GM10248 (cell line): ENCODE results near the gene NOTCH1.

Experiments used
- CTCF ChIA-PET: fragments of 300-600 bp; sonication (Branson Sonifier 250); formaldehyde crosslinking; extraction: SDS; loops from one replicate; lab custom pipeline; 2021; ENCODE audit warnings: antibody characterized with exemption; lab: Yijun Ruan, JAX
- POLR2A ChIA-PET: fragments of 350-650 bp; sonication (Branson Sonifier 250); formaldehyde crosslinking; extraction: SDS; loops from one replicate; lab custom pipeline; 2020; ENCODE audit warnings: antibody characterized with exemption; lab: Yijun Ruan, JAX
- DNase-seq: peaks from one replicate; pipeline ENCODE4 v3.0.0; 2012; ENCODE audit errors: extremely low spot score
- CTCF ChIP-seq: IDR thresholded peaks from 2 replicates; pipeline ENCODE4 v1.5.1; 2012; ENCODE audit warnings: mild to moderate bottlenecking, low read depth; ENCODE audit errors: extremely low read depth, missing control alignments, control extremely low read depth

Gene NOTCH1

GRCh38 chr9:136509549-136509948, 36.3 kb downstream of the NOTCH1 start:
- ChIA-PET CTCF (interaction anchor here (0.9 to 3.2 kb wide), 2 partner anchors 24 to 134 kb away, joined by 3 to 13 read pairs; no protein-coding TSS in a partner anchor), POLR2A (no interaction called here)
- TF ChIP-seq CTCF, result no peak

GRCh38 chr9:136508729-136509500, 36.9 kb downstream of the NOTCH1 start:
- no peak for TF ChIP-seq CTCF
- no peak for DNase-seq
- ChIA-PET POLR2A (no interaction called here), CTCF (interaction anchor here (0.9 to 3.2 kb wide), 2 partner anchors 23 to 135 kb away, joined by 3 to 13 read pairs; no protein-coding TSS in a partner anchor)

More at GRCh38 chr9:136509549-136509948, 36.3 kb downstream of the NOTCH1 start:
- DNase-seq, result no peak

- ChIA-PET POLR2A (no interaction called here), CTCF (interaction anchor here (3.2 kb wide), 1 partner anchor 23 kb away, joined by 13 read pairs; no protein-coding TSS in a partner anchor)
Observed at GRCh38 chr9:136507992-136508375, 37.9 kb downstream of the NOTCH1 start.

GRCh38 chr9:136507221-136507991, 38.4 kb downstream of the NOTCH1 start:
- ChIA-PET POLR2A (no interaction called here), CTCF (interaction anchor here (3.2 kb wide), 1 partner anchor 22 kb away, joined by 13 read pairs; no protein-coding TSS in a partner anchor)
- no peak for TF ChIP-seq CTCF
- DNase-seq, result no peak

More at GRCh38 chr9:136507992-136508375, 37.9 kb downstream of the NOTCH1 start:
- DNase-seq, result no peak
- TF ChIP-seq CTCF, result no peak

GRCh38 chr9:136506425-136506824, 39.4 kb downstream of the NOTCH1 start:
- ChIA-PET CTCF (no interaction called here), POLR2A (no interaction called here)
- no peak for TF ChIP-seq CTCF
- DNase-seq, result no peak

- TF ChIP-seq CTCF, result no peak
- POLR2A ChIA-PET, result no interaction called here
- CTCF ChIA-PET, result interaction anchor here (1.0 kb wide), 1 partner anchor 22 kb away, joined by 3 read pairs; no protein-coding TSS in a partner anchor
- DNase-seq, result no peak
Observed at GRCh38 chr9:136505406-136506403, 40.1 kb downstream of the NOTCH1 start.
